GM23338 (cell line): ENCODE data around the gene GPR162. TPM values are rescaled to one million over a fixed set of nuclear protein-coding genes. Genes with fewer than 3 reads are reported as not detected.

Source experiments
- ATAC-seq: fragments of 200-7000 bp; cut with Tn5 transposase; 3 replicates; pipeline ENCODE4 v1.9.1; 2020
- DNase-seq: peaks from one replicate; pipeline ENCODE4 v3.0.0-alpha.2; 2015; ENCODE audit warnings: low spot score
- H2AFZ ChIP-seq: fragments of 200-600 bp; sonication (generic); 2 replicates; pipeline ENCODE4 v1.8.0; 2016; ENCODE audit warnings: antibody characterized with exemption, mild to moderate bottlenecking, moderate library complexity
- H3F3A ChIP-seq: fragments of 200-600 bp; sonication (generic); replicated peaks from 2 replicates; pipeline ENCODE4 v1.8.0; 2017; ENCODE audit warnings: antibody characterized with exemption, mixed run types, low read depth
- H3K27ac ChIP-seq: fragments of 200-600 bp; sonication (generic); 2 replicates; pipeline ENCODE4 v1.6.1; 2016; ENCODE audit warnings: low read depth
- H3K27me3 ChIP-seq: fragments of 200-600 bp; sonication (generic); 2 replicates; pipeline ENCODE4 v1.8.0; 2016; ENCODE audit warnings: mild to moderate bottlenecking, mixed run types, moderate library complexity; ENCODE audit not compliant: insufficient read depth
- H3K36me3 ChIP-seq: fragments of 200-600 bp; sonication (generic); 2 replicates; pipeline ENCODE4 v1.8.0; 2016; ENCODE audit warnings: mild to moderate bottlenecking; ENCODE audit not compliant: insufficient read depth
- H3K4me1 ChIP-seq: fragments of 200-600 bp; sonication (generic); 2 replicates; pipeline ENCODE4 v1.8.0; 2016; ENCODE audit warnings: mild to moderate bottlenecking, moderate library complexity; ENCODE audit not compliant: insufficient read depth
- H3K4me2 ChIP-seq: fragments of 200-600 bp; sonication (generic); 2 replicates; pipeline ENCODE4 v1.7.1; 2017; ENCODE audit warnings: mixed run types
- H3K4me3 ChIP-seq: fragments of 200-600 bp; sonication (generic); 2 replicates; pipeline ENCODE4 v1.6.1; 2016; ENCODE audit warnings: mixed run types
- H3K79me2 ChIP-seq: fragments of 200-600 bp; sonication (generic); replicated peaks from 2 replicates; pipeline ENCODE4 v1.8.0; 2017; ENCODE audit warnings: mild to moderate bottlenecking; ENCODE audit not compliant: insufficient read depth
- H3K9me2 ChIP-seq: fragments of 200-600 bp; sonication (generic); 2 replicates; pipeline ENCODE4 v1.8.0; 2017; ENCODE audit not compliant: insufficient read depth
- H4K20me1 ChIP-seq: fragments of 200-600 bp; sonication (generic); replicated peaks from 2 replicates; pipeline ENCODE4 v1.8.0; 2017; ENCODE audit warnings: mild to moderate bottlenecking; ENCODE audit not compliant: insufficient read depth
- H3K27ac Mint-ChIP-seq: 2 replicates; pipeline ENCODE4 v1.8.0; 2020; ENCODE audit warnings: inconsistent platforms, mild to moderate bottlenecking, moderate library complexity, mixed read lengths
- H3K27me3 Mint-ChIP-seq: 3 replicates; pipeline ENCODE4 v1.8.0; 2022; ENCODE audit warnings: low read depth, mild to moderate bottlenecking, moderate library complexity, mixed read lengths, inconsistent platforms; ENCODE audit not compliant: insufficient read depth, poor library complexity
- H3K36me3 Mint-ChIP-seq: 3 replicates; pipeline ENCODE4 v1.8.0; 2021; ENCODE audit warnings: low read depth, mild to moderate bottlenecking, inconsistent platforms, moderate library complexity, mixed read lengths
- H3K4me1 Mint-ChIP-seq: 3 replicates; pipeline ENCODE4 v1.8.0; 2020; ENCODE audit warnings: mild to moderate bottlenecking, inconsistent platforms, mixed read lengths
- H3K4me3 Mint-ChIP-seq: 3 replicates; pipeline ENCODE4 v1.8.0; 2021; ENCODE audit warnings: moderate library complexity, mild to moderate bottlenecking, inconsistent platforms, mixed read lengths
- H3K9me3 Mint-ChIP-seq: 3 replicates; pipeline ENCODE4 v1.8.0; 2020; ENCODE audit warnings: moderate library complexity, mild to moderate bottlenecking, inconsistent platforms, mixed read lengths
- CREB1 ChIP-seq: fragments of 250-450 bp; sonication (Bioruptor Pico); IDR thresholded peaks from 2 replicates; pipeline ENCODE4 v1.5.0; 2020; ENCODE audit warnings: low read depth, mild to moderate bottlenecking, moderate library complexity
- ETS1 ChIP-seq: IDR thresholded peaks from 2 replicates; pipeline ENCODE4 v1.6.1; 2016; ENCODE audit warnings: antibody characterized with exemption
- EZH2 ChIP-seq: fragments of 200-600 bp; sonication (generic); IDR thresholded peaks from one replicate; pipeline ENCODE4 v1.8.0; 2017; ENCODE audit warnings: antibody characterized with exemption, mild to moderate bottlenecking, low read depth; ENCODE audit not compliant: unreplicated experiment
- EZH2phosphoT487 ChIP-seq: fragments of 200-600 bp; sonication (generic); IDR thresholded peaks from one replicate; pipeline ENCODE4 v1.8.1; 2018; ENCODE audit warnings: antibody characterized with exemption; ENCODE audit not compliant: unreplicated experiment
- JUNB ChIP-seq: IDR thresholded peaks from one replicate; pipeline ENCODE4 v1.6.1; 2016; ENCODE audit warnings: antibody characterized with exemption; ENCODE audit not compliant: unreplicated experiment
- NANOG ChIP-seq: IDR thresholded peaks from 2 replicates; pipeline ENCODE4 v1.6.1; 2016; ENCODE audit warnings: antibody characterized with exemption, borderline replicate concordance
- POLR2AphosphoS5 ChIP-seq: IDR thresholded peaks from 2 replicates; pipeline ENCODE4 v1.6.1; 2016; ENCODE audit warnings: antibody characterized with exemption, low read depth
- STAT1 ChIP-seq: IDR thresholded peaks from one replicate; pipeline ENCODE4 v1.6.1; 2016; ENCODE audit warnings: antibody characterized with exemption; ENCODE audit not compliant: unreplicated experiment
- ZNF114 ChIP-seq: fragments of 250-450 bp; sonication (Bioruptor Pico); IDR thresholded peaks from 2 replicates; pipeline ENCODE4 v1.5.0; 2020; ENCODE audit warnings: mild to moderate bottlenecking, moderate library complexity
- ZNF331 ChIP-seq: fragments of 250-450 bp; sonication (Bioruptor Pico); IDR thresholded peaks from 2 replicates; pipeline ENCODE4 v1.5.0; 2020; ENCODE audit warnings: low read depth, mild to moderate bottlenecking, moderate library complexity
- polyA plus RNA-seq: library from polyadenylated mRNA; unstranded; fragments of >200 nt; fragmentation: Nextera tagmentation; extraction: Ambion mirVana; gene quantifications from 2 replicates; pipeline ENCODE4 v1.2.1, GENCODE V29; 2016
- total RNA-seq: library from RNA; depleted of rRNA; stranded (reverse); fragments of >200 nt; shearing (Covaris generic); gene quantifications from 2 replicates; pipeline ENCODE4 v1.2.3, GENCODE V29; 2014
- TF ChIP-seq, protein P1 (sequence below): fragments of 250-450 bp; sonication (Bioruptor Pico); IDR thresholded peaks from 2 replicates; pipeline ENCODE4 v1.5.0; 2020; ENCODE audit warnings: mild to moderate bottlenecking, moderate library complexity
- TF ChIP-seq, protein P2 (sequence below): IDR thresholded peaks from one replicate; pipeline ENCODE4 v1.6.1; 2018; ENCODE audit warnings: antibody characterized with exemption; ENCODE audit not compliant: unreplicated experiment
- TF ChIP-seq, protein P3 (sequence below), 2 experiments: fragments of 200-600 bp in 1 of 2; sonication (generic) in 1 of 2; conservative IDR thresholded peaks; 2 replicates each; pipeline versions ENCODE4 v1.5.1 to v1.6.1; 2016 to 2017; ENCODE audit warnings: antibody characterized with exemption in 2 of 2, low read depth in 2 of 2, mild to moderate bottlenecking in 2 of 2, moderate library complexity in 1 of 2

The GPR162 gene
- total and polyA plus RNA-seq, 2 experiments from 2014 or later = 4.7 to 5.0 TPM

- Histone ChIP-seq H3K79me2 (no peaks in the 10 kb centered on the region), H3K27ac (no peak overlapping the region), H3K4me3 (no peak overlapping the region), H2AFZ (no peak overlapping the region; the same call in 1 of the 2 replicates), H3K4me2 (no peak overlapping the region), H3K36me3 (no peaks in the 10 kb centered on the region), H3K27me3 (no peaks in the 10 kb centered on the region), H3K9me2 (no peaks in the 10 kb centered on the region), H3F3A (no peaks in the 10 kb centered on the region), H3K4me1 (peaks cover 22% of the 10 kb centered on the region), H4K20me1 (no peaks in the 10 kb centered on the region)
- H3K4me3 Mint-ChIP-seq = no peak overlapping the region
- H3K27me3 Mint-ChIP-seq = peaks cover 12% of the 10 kb centered on the region
- no peak for ATAC-seq
- no peak overlapping the region for H3K27ac Mint-ChIP-seq
- no peaks in the 10 kb centered on the region for H3K9me3 Mint-ChIP-seq
- DNase-seq = no peak
- TF ChIP-seq, protein P1, sequence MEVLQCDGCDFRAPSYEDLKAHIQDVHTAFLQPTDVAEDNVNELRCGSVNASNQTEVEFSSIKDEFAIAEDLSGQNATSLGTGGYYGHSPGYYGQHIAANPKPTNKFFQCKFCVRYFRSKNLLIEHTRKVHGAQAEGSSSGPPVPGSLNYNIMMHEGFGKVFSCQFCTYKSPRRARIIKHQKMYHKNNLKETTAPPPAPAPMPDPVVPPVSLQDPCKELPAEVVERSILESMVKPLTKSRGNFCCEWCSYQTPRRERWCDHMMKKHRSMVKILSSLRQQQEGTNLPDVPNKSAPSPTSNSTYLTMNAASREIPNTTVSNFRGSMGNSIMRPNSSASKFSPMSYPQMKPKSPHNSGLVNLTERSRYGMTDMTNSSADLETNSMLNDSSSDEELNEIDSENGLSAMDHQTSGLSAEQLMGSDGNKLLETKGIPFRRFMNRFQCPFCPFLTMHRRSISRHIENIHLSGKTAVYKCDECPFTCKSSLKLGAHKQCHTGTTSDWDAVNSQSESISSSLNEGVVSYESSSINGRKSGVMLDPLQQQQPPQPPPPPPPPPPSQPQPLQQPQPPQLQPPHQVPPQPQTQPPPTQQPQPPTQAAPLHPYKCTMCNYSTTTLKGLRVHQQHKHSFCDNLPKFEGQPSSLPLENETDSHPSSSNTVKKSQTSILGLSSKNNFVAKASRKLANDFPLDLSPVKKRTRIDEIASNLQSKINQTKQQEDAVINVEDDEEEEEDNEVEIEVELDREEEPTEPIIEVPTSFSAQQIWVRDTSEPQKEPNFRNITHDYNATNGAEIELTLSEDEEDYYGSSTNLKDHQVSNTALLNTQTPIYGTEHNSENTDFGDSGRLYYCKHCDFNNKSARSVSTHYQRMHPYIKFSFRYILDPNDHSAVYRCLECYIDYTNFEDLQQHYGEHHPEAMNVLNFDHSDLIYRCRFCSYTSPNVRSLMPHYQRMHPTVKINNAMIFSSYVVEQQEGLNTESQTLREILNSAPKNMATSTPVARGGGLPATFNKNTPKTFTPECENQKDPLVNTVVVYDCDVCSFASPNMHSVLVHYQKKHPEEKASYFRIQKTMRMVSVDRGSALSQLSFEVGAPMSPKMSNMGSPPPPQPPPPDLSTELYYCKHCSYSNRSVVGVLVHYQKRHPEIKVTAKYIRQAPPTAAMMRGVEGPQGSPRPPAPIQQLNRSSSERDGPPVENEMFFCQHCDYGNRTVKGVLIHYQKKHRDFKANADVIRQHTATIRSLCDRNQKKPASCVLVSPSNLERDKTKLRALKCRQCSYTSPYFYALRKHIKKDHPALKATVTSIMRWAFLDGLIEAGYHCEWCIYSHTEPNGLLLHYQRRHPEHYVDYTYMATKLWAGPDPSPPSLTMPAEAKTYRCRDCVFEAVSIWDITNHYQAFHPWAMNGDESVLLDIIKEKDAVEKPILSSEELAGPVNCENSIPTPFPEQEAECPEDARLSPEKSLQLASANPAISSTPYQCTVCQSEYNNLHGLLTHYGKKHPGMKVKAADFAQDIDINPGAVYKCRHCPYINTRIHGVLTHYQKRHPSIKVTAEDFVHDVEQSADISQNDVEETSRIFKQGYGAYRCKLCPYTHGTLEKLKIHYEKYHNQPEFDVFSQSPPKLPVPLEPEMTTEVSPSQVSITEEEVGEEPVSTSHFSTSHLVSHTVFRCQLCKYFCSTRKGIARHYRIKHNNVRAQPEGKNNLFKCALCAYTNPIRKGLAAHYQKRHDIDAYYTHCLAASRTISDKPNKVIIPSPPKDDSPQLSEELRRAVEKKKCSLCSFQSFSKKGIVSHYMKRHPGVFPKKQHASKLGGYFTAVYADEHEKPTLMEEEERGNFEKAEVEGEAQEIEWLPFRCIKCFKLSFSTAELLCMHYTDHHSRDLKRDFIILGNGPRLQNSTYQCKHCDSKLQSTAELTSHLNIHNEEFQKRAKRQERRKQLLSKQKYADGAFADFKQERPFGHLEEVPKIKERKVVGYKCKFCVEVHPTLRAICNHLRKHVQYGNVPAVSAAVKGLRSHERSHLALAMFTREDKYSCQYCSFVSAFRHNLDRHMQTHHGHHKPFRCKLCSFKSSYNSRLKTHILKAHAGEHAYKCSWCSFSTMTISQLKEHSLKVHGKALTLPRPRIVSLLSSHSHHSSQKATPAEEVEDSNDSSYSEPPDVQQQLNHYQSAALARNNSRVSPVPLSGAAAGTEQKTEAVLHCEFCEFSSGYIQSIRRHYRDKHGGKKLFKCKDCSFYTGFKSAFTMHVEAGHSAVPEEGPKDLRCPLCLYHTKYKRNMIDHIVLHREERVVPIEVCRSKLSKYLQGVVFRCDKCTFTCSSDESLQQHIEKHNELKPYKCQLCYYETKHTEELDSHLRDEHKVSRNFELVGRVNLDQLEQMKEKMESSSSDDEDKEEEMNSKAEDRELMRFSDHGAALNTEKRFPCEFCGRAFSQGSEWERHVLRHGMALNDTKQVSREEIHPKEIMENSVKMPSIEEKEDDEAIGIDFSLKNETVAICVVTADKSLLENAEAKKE (CRISPR knock-in tag) = no peak
- TF ChIP-seq ZNF331 (CRISPR knock-in tag) (no peak), EZH2phosphoT487 (no peak), CREB1 (CRISPR knock-in tag) (no peak), ZNF114 (CRISPR knock-in tag) (no peak), ETS1 (no peak), NANOG (no peak), POLR2AphosphoS5 (no peak), STAT1 (no peak), EZH2 (no peak), JUNB (no peak)
- TF ChIP-seq, protein P2, sequence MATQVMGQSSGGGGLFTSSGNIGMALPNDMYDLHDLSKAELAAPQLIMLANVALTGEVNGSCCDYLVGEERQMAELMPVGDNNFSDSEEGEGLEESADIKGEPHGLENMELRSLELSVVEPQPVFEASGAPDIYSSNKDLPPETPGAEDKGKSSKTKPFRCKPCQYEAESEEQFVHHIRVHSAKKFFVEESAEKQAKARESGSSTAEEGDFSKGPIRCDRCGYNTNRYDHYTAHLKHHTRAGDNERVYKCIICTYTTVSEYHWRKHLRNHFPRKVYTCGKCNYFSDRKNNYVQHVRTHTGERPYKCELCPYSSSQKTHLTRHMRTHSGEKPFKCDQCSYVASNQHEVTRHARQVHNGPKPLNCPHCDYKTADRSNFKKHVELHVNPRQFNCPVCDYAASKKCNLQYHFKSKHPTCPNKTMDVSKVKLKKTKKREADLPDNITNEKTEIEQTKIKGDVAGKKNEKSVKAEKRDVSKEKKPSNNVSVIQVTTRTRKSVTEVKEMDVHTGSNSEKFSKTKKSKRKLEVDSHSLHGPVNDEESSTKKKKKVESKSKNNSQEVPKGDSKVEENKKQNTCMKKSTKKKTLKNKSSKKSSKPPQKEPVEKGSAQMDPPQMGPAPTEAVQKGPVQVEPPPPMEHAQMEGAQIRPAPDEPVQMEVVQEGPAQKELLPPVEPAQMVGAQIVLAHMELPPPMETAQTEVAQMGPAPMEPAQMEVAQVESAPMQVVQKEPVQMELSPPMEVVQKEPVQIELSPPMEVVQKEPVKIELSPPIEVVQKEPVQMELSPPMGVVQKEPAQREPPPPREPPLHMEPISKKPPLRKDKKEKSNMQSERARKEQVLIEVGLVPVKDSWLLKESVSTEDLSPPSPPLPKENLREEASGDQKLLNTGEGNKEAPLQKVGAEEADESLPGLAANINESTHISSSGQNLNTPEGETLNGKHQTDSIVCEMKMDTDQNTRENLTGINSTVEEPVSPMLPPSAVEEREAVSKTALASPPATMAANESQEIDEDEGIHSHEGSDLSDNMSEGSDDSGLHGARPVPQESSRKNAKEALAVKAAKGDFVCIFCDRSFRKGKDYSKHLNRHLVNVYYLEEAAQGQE = no peak
- TF ChIP-seq, protein P3, sequence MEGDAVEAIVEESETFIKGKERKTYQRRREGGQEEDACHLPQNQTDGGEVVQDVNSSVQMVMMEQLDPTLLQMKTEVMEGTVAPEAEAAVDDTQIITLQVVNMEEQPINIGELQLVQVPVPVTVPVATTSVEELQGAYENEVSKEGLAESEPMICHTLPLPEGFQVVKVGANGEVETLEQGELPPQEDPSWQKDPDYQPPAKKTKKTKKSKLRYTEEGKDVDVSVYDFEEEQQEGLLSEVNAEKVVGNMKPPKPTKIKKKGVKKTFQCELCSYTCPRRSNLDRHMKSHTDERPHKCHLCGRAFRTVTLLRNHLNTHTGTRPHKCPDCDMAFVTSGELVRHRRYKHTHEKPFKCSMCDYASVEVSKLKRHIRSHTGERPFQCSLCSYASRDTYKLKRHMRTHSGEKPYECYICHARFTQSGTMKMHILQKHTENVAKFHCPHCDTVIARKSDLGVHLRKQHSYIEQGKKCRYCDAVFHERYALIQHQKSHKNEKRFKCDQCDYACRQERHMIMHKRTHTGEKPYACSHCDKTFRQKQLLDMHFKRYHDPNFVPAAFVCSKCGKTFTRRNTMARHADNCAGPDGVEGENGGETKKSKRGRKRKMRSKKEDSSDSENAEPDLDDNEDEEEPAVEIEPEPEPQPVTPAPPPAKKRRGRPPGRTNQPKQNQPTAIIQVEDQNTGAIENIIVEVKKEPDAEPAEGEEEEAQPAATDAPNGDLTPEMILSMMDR (conservative IDR thresholded peaks at IDR 0.05; ENCODE audit: low read depth in 2 of 2) = no peak
- H3K36me3 Mint-ChIP-seq = no peaks in the 10 kb centered on the region; the same call in 2 of the 3 replicates
- H3K4me1 Mint-ChIP-seq = peaks cover 29% of the 10 kb centered on the region
Observed at GRCh38 chr12:6790496-6791150, 31.0 kb upstream of the GPR162 start.
